ENCODE results near the gene RNF26. TPM values are rescaled to one million over a fixed set of nuclear protein-coding genes. Genes with fewer than 3 reads are reported as not detected.

Gene RNF26
- total and polyA plus RNA-seq, 10 of the 15 experiments (the other 5 are each of a cell fraction or from before 2014, with no cell fraction given) = 2.8 to 54.5 (median 17.7) TPM

DNA sequence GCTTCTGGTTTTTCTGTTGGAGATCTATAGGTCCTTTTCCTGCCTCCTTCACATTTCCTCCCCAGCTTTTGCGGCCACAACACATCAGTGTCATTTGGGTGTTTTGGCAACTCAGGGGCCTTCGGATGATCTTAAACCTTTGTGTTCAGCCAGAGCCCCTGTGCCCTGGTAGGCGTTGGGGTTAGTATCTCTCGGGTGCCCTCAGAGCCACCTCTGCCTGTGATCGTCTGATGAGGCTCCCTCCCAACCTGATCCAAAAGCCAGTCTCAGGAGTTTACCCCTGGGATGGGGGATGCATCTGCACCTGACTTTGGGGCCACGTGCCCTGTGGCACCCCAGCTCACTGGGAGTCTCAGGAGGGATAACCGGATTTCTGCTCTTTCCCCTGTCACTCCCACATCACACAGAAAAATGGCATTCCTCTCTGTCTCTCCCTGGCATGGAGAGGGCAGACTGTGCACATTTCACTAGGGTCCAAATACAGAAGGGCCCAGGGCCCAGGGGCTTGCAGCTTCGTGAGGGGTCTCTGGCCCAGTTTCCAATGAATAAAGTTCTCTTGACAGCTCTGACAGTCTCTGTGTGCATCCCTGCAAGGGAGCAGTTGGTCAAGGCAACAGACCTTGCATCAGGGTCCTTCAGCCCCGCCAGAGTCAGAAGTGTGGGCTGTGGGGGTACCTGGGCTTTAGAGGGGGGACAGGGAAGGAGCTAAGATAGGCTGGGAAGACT lies 2.6 kb downstream of the RNF26 start (continued):
- TF ChIP-seq, protein P1, sequence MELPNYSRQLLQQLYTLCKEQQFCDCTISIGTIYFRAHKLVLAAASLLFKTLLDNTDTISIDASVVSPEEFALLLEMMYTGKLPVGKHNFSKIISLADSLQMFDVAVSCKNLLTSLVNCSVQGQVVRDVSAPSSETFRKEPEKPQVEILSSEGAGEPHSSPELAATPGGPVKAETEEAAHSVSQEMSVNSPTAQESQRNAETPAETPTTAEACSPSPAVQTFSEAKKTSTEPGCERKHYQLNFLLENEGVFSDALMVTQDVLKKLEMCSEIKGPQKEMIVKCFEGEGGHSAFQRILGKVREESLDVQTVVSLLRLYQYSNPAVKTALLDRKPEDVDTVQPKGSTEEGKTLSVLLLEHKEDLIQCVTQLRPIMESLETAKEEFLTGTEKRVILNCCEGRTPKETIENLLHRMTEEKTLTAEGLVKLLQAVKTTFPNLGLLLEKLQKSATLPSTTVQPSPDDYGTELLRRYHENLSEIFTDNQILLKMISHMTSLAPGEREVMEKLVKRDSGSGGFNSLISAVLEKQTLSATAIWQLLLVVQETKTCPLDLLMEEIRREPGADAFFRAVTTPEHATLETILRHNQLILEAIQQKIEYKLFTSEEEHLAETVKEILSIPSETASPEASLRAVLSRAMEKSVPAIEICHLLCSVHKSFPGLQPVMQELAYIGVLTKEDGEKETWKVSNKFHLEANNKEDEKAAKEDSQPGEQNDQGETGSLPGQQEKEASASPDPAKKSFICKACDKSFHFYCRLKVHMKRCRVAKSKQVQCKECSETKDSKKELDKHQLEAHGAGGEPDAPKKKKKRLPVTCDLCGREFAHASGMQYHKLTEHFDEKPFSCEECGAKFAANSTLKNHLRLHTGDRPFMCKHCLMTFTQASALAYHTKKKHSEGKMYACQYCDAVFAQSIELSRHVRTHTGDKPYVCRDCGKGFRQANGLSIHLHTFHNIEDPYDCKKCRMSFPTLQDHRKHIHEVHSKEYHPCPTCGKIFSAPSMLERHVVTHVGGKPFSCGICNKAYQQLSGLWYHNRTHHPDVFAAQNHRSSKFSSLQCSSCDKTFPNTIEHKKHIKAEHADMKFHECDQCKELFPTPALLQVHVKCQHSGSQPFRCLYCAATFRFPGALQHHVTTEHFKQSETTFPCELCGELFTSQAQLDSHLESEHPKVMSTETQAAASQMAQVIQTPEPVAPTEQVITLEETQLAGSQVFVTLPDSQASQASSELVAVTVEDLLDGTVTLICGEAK (IDR thresholded peaks at IDR 0.05; ENCODE audit: borderline replicate concordance) = no peak
- no peak for TF ChIP-seq ZBED1 (IDR thresholded peaks at IDR 0.05; ENCODE audit: borderline replicate concordance)
- TF ChIP-seq, protein P2, sequence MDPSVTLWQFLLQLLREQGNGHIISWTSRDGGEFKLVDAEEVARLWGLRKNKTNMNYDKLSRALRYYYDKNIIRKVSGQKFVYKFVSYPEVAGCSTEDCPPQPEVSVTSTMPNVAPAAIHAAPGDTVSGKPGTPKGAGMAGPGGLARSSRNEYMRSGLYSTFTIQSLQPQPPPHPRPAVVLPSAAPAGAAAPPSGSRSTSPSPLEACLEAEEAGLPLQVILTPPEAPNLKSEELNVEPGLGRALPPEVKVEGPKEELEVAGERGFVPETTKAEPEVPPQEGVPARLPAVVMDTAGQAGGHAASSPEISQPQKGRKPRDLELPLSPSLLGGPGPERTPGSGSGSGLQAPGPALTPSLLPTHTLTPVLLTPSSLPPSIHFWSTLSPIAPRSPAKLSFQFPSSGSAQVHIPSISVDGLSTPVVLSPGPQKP (IDR thresholded peaks at IDR 0.05; ENCODE audit: low read depth, low read length) = no peak
- no peak for TF ChIP-seq POLR2A (IDR thresholded peaks at IDR 0.05; ENCODE audit: low read depth, low read length)
- TF ChIP-seq POU2F2 (IDR thresholded peaks at IDR 0.05; ENCODE audit: borderline replicate concordance, low read depth, low read length) = no peak
- TF ChIP-seq, protein P3, sequence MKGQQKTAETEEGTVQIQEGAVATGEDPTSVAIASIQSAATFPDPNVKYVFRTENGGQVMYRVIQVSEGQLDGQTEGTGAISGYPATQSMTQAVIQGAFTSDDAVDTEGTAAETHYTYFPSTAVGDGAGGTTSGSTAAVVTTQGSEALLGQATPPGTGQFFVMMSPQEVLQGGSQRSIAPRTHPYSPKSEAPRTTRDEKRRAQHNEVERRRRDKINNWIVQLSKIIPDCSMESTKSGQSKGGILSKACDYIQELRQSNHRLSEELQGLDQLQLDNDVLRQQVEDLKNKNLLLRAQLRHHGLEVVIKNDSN (IDR thresholded peaks at IDR 0.05; ENCODE audit: borderline replicate concordance, extremely low read length, insufficient read depth, low read depth, low read length) = no peak
